SK-N-SH treated with all-trans-retinoic acid at 6 μM for 48 hours (cell line): Measurements from ENCODE around the gene KLHL29.

Source experiments
- ARNTL ChIP-seq: fragments of 450-650 bp; formaldehyde crosslinking; IDR thresholded peaks from 2 replicates; pipeline ENCODE4 v1.5.0; 2020; ENCODE audit warnings: low read depth, mild to moderate bottlenecking, moderate library complexity, borderline replicate concordance
- CSRNP3 ChIP-seq: fragments of 250-450 bp; sonication (Bioruptor Pico); IDR thresholded peaks from 2 replicates; pipeline ENCODE4 v1.5.1; 2021; ENCODE audit warnings: mild to moderate bottlenecking, moderate library complexity
- ISL1 ChIP-seq: fragments of 250-450 bp; sonication (Bioruptor Pico); IDR thresholded peaks from 2 replicates; pipeline ENCODE4 v2.1.2; 2022; ENCODE audit warnings: mild to moderate bottlenecking, moderate library complexity
- OSR1 ChIP-seq: fragments of 250-450 bp; sonication (Bioruptor Pico); IDR thresholded peaks from 2 replicates; pipeline ENCODE4 v1.8.0; 2022; ENCODE audit warnings: moderate library complexity, mild to moderate bottlenecking, inconsistent platforms
- PATZ1 ChIP-seq: fragments of 250-450 bp; sonication (Bioruptor Pico); IDR thresholded peaks from 2 replicates; pipeline ENCODE4 v1.8.0; 2020; ENCODE audit warnings: mild to moderate bottlenecking, moderate library complexity, borderline replicate concordance
- POU6F1 ChIP-seq: fragments of 250-450 bp; sonication (Bioruptor Pico); IDR thresholded peaks from 2 replicates; pipeline ENCODE4 v1.8.0; 2021; ENCODE audit warnings: low read depth, mild to moderate bottlenecking, moderate library complexity, borderline replicate concordance
- RARB ChIP-seq: fragments of 250-450 bp; sonication (Bioruptor Pico); IDR thresholded peaks from 2 replicates; pipeline ENCODE4 v1.8.0; 2021; ENCODE audit warnings: mild to moderate bottlenecking, moderate library complexity
- SNAI2 ChIP-seq: fragments of 250-450 bp; sonication (Bioruptor Pico); IDR thresholded peaks from 2 replicates; pipeline ENCODE4 v1.5.0; 2020; ENCODE audit warnings: mild to moderate bottlenecking, moderate library complexity
- TCF4 ChIP-seq: fragments of 250-450 bp; sonication (Bioruptor Pico); IDR thresholded peaks from 2 replicates; pipeline ENCODE4 v1.8.0; 2021; ENCODE audit warnings: mild to moderate bottlenecking, moderate library complexity, borderline replicate concordance
- ZFP3 ChIP-seq: fragments of 250-450 bp; sonication (Bioruptor Pico); IDR thresholded peaks from 2 replicates; pipeline ENCODE4 v1.5.0; 2020; ENCODE audit warnings: mild to moderate bottlenecking, moderate library complexity

GRCh38 chr2:23754970-23755369 is 370.0 kb downstream of the KLHL29 start:
- TF ChIP-seq OSR1 (CRISPR knock-in tag) (no peak), ISL1 (CRISPR knock-in tag) (no peak), PATZ1 (no peak), TCF4 (CRISPR knock-in tag) (no peak), ZFP3 (CRISPR knock-in tag) (no peak), CSRNP3 (CRISPR knock-in tag) (no peak), SNAI2 (no peak), POU6F1 (CRISPR knock-in tag) (no peak), ARNTL (no peak), RARB (no peak)
